HG03575 (cell line): Measurements from ENCODE around the gene DRC3.
A peak's percentile ranks its signal among the peaks of the same experiment; 100 is the strongest.

Experiments used
- ATAC-seq: cut with Tn5 transposase; IDR thresholded peaks from one replicate; pipeline ENCODE4 v1.9.1; 2021; ENCODE audit not compliant: unreplicated experiment, insufficient number of reproducible peaks, low FRiP score; ENCODE audit errors: extremely low read depth

The DRC3 gene, protein sequence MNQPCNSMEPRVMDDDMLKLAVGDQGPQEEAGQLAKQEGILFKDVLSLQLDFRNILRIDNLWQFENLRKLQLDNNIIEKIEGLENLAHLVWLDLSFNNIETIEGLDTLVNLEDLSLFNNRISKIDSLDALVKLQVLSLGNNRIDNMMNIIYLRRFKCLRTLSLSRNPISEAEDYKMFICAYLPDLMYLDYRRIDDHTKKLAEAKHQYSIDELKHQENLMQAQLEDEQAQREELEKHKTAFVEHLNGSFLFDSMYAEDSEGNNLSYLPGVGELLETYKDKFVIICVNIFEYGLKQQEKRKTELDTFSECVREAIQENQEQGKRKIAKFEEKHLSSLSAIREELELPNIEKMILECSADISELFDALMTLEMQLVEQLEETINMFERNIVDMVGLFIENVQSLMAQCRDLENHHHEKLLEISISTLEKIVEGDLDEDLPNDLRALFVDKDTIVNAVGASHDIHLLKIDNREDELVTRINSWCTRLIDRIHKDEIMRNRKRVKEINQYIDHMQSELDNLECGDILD

GRCh38 chr17:17972126-17972951 is at the start of gene DRC3, which contains the start of gene TOM1L2:
DRC3 (plus strand) TSS chr17:17972862; CDS start chr17:17977599, 4,737 bp downstream.
TOM1L2 (minus strand) TSS chr17:17972400; CDS start chr17:17972313, 87 bp downstream.
- peak; percentile 84 for ATAC-seq

- ATAC-seq = no peak
Observed at GRCh38 chr17:17924131-17924856, 48.4 kb upstream of the DRC3 start.

GRCh38 chr17:17924857-17925250 is 47.8 kb upstream of the DRC3 start:
- no peak for ATAC-seq

GRCh38 chr17:17926036-17926435 is 46.6 kb upstream of the DRC3 start:
- ATAC-seq = no peak

DNA sequence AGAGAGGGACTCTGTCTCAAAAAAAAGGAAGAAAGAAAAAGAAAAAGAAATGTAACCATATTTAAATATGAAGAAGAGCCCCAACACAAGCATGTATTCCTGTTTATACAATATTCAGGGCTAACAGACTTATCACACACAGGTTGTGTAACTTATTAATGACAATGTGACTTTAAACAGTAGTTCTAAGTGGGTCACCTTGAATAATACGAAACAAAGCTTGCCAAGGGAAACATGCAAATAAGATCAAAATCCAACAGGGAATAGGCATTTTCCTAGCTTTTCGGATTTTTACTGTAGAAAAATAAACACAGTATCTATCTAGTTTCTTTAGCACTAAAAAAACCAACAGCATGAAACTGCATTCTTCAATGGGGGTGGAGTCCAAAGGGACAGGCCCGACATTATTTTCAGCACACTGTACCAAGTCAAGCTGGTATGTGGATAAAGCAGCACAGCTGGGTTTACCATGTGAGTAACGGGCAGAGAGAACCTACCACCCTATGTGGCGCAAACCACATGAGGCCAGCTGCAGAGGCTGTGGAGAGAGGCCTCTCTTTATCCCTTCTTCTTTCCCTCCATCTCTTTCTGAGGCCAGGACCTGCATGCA is 45.7 kb upstream of the DRC3 start:
- ATAC-seq = no peak

- no peak for ATAC-seq
Observed at GRCh38 chr17:17928398-17929287, 44.0 kb upstream of the DRC3 start.

DNA sequence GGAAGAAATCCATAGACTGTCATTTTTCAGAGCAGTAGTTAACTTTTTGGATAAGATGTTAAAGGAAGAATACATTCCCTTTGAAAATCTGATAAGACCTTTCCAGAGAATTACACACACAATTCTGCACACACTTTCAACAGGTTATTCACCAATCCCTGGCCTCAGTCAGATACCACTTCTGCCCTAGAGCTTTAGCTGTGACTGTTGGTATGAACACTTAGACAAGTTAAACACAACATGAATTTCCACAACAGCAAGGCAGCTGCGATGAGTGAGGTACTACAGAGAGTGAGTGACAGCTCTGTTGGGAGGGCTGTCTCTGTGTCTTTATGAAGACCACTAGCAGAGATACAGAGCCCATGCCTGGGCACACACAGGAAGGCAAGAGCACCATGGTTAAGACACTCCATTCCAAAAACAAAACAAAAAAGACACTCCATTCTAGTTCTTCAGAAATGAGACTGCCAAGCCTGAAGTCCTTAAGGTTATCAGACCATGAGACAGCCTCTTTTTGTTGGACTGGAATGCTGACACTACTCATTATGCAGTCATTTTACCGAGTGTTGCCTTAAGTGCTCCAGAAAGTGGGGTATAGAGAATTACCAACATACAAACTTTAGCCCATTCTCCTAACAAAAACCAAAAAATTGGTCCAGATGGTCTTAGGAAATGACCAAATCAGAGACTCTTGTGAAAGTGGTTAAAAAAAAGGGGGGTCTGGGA is 42.8 kb upstream of the DRC3 start:
- no peak for ATAC-seq

GRCh38 chr17:17930674-17931073 is 42.0 kb upstream of the DRC3 start:
- ATAC-seq = no peak

GRCh38 chr17:17931159-17931558 is 41.5 kb upstream of the DRC3 start:
- ATAC-seq = no peak

GRCh38 chr17:17933775-17934174 is 38.9 kb upstream of the DRC3 start:
- ATAC-seq = no peak

- ATAC-seq = no peak
Observed at GRCh38 chr17:17934214-17934613, 38.4 kb upstream of the DRC3 start.

GRCh38 chr17:17934806-17935205 is 37.9 kb upstream of the DRC3 start:
- no peak for ATAC-seq

- no peak for ATAC-seq
Observed at GRCh38 chr17:17935321-17936271, 37.1 kb upstream of the DRC3 start.

- no peak for ATAC-seq
Observed at GRCh38 chr17:17937201-17937853, 35.3 kb upstream of the DRC3 start.

DNA sequence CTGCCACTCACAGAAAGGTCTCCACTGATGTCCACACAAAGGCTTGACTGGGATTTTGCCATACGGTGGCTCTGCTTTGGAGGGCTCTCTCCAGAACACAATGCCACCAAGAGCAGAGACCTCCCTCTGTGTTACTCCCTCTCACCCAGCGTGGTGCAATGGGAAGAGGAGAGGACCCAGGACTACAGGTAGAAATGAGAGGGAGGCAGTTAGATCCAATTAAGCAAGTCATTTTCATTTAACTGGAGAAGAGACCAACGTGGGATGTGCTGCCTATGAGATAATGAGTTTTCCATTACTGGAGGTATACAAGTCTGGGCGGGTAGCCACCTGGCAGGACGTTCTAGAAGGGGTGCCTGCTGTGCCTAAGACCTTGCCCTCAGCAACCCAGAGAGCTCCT is 34.7 kb upstream of the DRC3 start:
- no peak for ATAC-seq
